SK-N-SH (cell line): ENCODE data around the gene COQ10B. TPM values are rescaled to one million over a fixed set of nuclear protein-coding genes. Genes with fewer than 3 reads are reported as not detected.

ENCODE experiments used
- CTCF ChIA-PET: fragments of 300-600, 350-600 bp; formaldehyde crosslinking; extraction: SDS; loops from one replicate; lab custom pipeline; 2021; lab: Yijun Ruan, JAX
- POLR2A ChIA-PET: fragments of 350-600 bp; sonication (Branson Sonifier 250); formaldehyde crosslinking; extraction: SDS; loops from one replicate; lab custom pipeline; 2020; ENCODE audit warnings: antibody characterized with exemption, inconsistent platforms; lab: Yijun Ruan, JAX
- DNase-seq: peaks from one replicate; pipeline ENCODE4 v3.0.0; 2012
- H2AFZ ChIP-seq: fragments of 200-600 bp; sonication (generic); 2 replicates; pipeline ENCODE4 v1.8.1; 2016; ENCODE audit warnings: antibody characterized with exemption, mild to moderate bottlenecking, low read depth
- H3F3A ChIP-seq: fragments of 200-600 bp; sonication (generic); replicated peaks from 2 replicates; pipeline ENCODE3; 2016; ENCODE audit warnings: antibody characterized with exemption, mild to moderate bottlenecking; ENCODE audit not compliant: insufficient read depth
- H3K27ac ChIP-seq, 2 experiments: fragments of 200-500 bp in 1 of 2; fragments of 200-600 bp in 1 of 2; sonication (Bioruptor generic) in 1 of 2; sonication (generic), shearing (Covaris generic) in 1 of 2; 2 replicates each; pipeline versions ENCODE4 v1.5.1 to v1.6.1; 2014 to 2016; ENCODE audit warnings: low read depth in 2 of 2, inconsistent platforms in 1 of 2, low read length in 1 of 2, mild to moderate bottlenecking in 1 of 2, mixed read lengths in 1 of 2
- H3K27me3 ChIP-seq: fragments of 200-600 bp; sonication (generic), shearing (Covaris generic); 2 replicates; pipeline ENCODE4 v1.6.1; 2016; ENCODE audit warnings: mixed run types; ENCODE audit not compliant: insufficient read depth
- H3K36me3 ChIP-seq, 2 experiments: fragments of 200-500 bp in 1 of 2; fragments of 200-600 bp in 1 of 2; sonication (Bioruptor generic) in 1 of 2; sonication (generic) in 1 of 2; replicated peaks in 1 of 2; 2 replicates each; pipeline versions ENCODE3 to v1.5.1; 2014 to 2016; ENCODE audit warnings: low read length in 1 of 2, mild to moderate bottlenecking in 1 of 2; ENCODE audit not compliant: insufficient read depth in 2 of 2, control insufficient read depth in 1 of 2
- H3K4me1 ChIP-seq, 2 experiments: fragments of 200-500 bp in 1 of 2; fragments of 200-600 bp in 1 of 2; sonication (Bioruptor generic) in 1 of 2; sonication (generic), shearing (Covaris generic) in 1 of 2; 2 replicates each; pipeline versions ENCODE4 v1.5.1 to v1.6.1; 2014 to 2016; ENCODE audit warnings: low read depth in 1 of 2, low read length in 1 of 2, mixed run types in 1 of 2; ENCODE audit not compliant: insufficient read depth in 2 of 2, control insufficient read depth in 1 of 2
- H3K4me2 ChIP-seq: fragments of 200-600 bp; sonication (generic), shearing (Covaris generic); 2 replicates; pipeline ENCODE4 v1.6.1; 2017; ENCODE audit warnings: mixed run types
- H3K4me3 ChIP-seq, 2 experiments: fragments of 200-500 bp in 1 of 2; fragments of 200-600 bp in 1 of 2; sonication (Bioruptor generic) in 1 of 2; sonication (generic), shearing (Covaris generic) in 1 of 2; 2 replicates each; pipeline versions ENCODE4 v1.5.1 to v1.8.1; 2014 to 2016; ENCODE audit warnings: low read depth in 2 of 2, inconsistent platforms in 1 of 2, low read length in 1 of 2, mild to moderate bottlenecking in 1 of 2, mixed read lengths in 1 of 2, moderate library complexity in 1 of 2
- H3K79me2 ChIP-seq: fragments of 200-600 bp; sonication (generic); 2 replicates; pipeline ENCODE4 v1.8.1; 2017; ENCODE audit warnings: mild to moderate bottlenecking; ENCODE audit not compliant: insufficient read depth
- H3K9ac ChIP-seq: fragments of 200-600 bp; sonication (generic); 2 replicates; pipeline ENCODE4 v1.6.1; 2017; ENCODE audit warnings: mixed run types
- H3K9me2 ChIP-seq: fragments of 200-600 bp; sonication (generic); 2 replicates; pipeline ENCODE4 v1.6.1; 2017; ENCODE audit warnings: mixed run types
- H3K9me3 ChIP-seq: fragments of 200-600 bp; sonication (generic); 2 replicates; pipeline ENCODE4 v1.6.1; 2017; ENCODE audit warnings: mixed run types, mild to moderate bottlenecking, moderate library complexity
- H4K20me1 ChIP-seq: fragments of 200-600 bp; sonication (generic); 2 replicates; pipeline ENCODE4 v1.6.1; 2017; ENCODE audit warnings: mild to moderate bottlenecking, mixed run types; ENCODE audit not compliant: insufficient read depth
- EP300 ChIP-seq, 2 experiments: IDR thresholded peaks; 2 replicates each; pipeline versions ENCODE4 v1.4.0 to v1.6.1; 2012; ENCODE audit warnings: borderline replicate concordance in 1 of 2, low read depth in 1 of 2, low read length in 1 of 2
- EZH2phosphoT487 ChIP-seq: fragments of 200-600 bp; sonication (generic); IDR thresholded peaks from 2 replicates; pipeline ENCODE4 v1.6.1; 2017; ENCODE audit warnings: low read depth, mixed run types, mild to moderate bottlenecking, antibody characterized with exemption, moderate library complexity, borderline replicate concordance
- FOXM1 ChIP-seq: IDR thresholded peaks from 2 replicates; pipeline ENCODE4 v1.4.0; 2012; ENCODE audit warnings: low read depth, mild to moderate bottlenecking
- GABPA ChIP-seq: IDR thresholded peaks from 2 replicates; pipeline ENCODE4 v1.4.0; 2012; ENCODE audit warnings: low read depth, mild to moderate bottlenecking
- MEF2A ChIP-seq: IDR thresholded peaks from 2 replicates; pipeline ENCODE4 v1.4.0; 2012; ENCODE audit warnings: low read depth, borderline replicate concordance
- NFIC ChIP-seq: IDR thresholded peaks from 2 replicates; pipeline ENCODE4 v1.4.0; 2012; ENCODE audit warnings: borderline replicate concordance
- POLR2AphosphoS5 ChIP-seq: IDR thresholded peaks from 2 replicates; pipeline ENCODE4 v1.6.1; 2012; ENCODE audit warnings: low read depth, low read length
- RAD21 ChIP-seq: IDR thresholded peaks from 2 replicates; pipeline ENCODE4 v1.6.1; 2012; ENCODE audit warnings: mild to moderate bottlenecking, low read length
- RCOR1 ChIP-seq: fragments of 150-350 bp; IDR thresholded peaks from 2 replicates; pipeline ENCODE4 v1.6.1; 2017; ENCODE audit warnings: antibody characterized with exemption, low read length
- RFX5 ChIP-seq: IDR thresholded peaks from 2 replicates; pipeline ENCODE4 v1.6.1; 2012; ENCODE audit warnings: mild to moderate bottlenecking, improper control_type of control experiment, low read length
- SMC3 ChIP-seq: IDR thresholded peaks from 2 replicates; pipeline ENCODE4 v1.6.1; 2012; ENCODE audit warnings: low read depth, low read length, improper control_type of control experiment
- TAF1 ChIP-seq: IDR thresholded peaks from 2 replicates; pipeline ENCODE4 v1.6.1; 2012; ENCODE audit warnings: low read depth, mild to moderate bottlenecking, low read length, moderate library complexity, borderline replicate concordance
- TCF12 ChIP-seq: IDR thresholded peaks from 2 replicates; pipeline ENCODE4 v1.4.0; 2012
- TEAD4 ChIP-seq: IDR thresholded peaks from 2 replicates; pipeline ENCODE4 v1.4.0; 2012; ENCODE audit warnings: mild to moderate bottlenecking, borderline replicate concordance; ENCODE audit not compliant: insufficient read depth
- YY1 ChIP-seq: IDR thresholded peaks from 2 replicates; pipeline ENCODE4 v1.4.0; 2012; ENCODE audit warnings: low read depth, mild to moderate bottlenecking
- polyA plus RNA-seq, 3 experiments: library from polyadenylated mRNA; depleted of rRNA; stranded (reverse); fragments of >200 nt; gene quantifications; 2 replicates each; pipeline ENCODE4 v1.2.3, GENCODE V29; 2012
- TF ChIP-seq, protein P1 (sequence below): fragments of 200-600 bp; sonication (generic); IDR thresholded peaks from 2 replicates; pipeline ENCODE4 v1.6.1; 2017; ENCODE audit warnings: antibody characterized with exemption, mild to moderate bottlenecking, moderate library complexity
- TF ChIP-seq, protein P2 (sequence below): IDR thresholded peaks from 2 replicates; pipeline ENCODE4 v1.4.0; 2012; ENCODE audit warnings: low read depth, borderline replicate concordance

COQ10B gene
- polyA plus RNA-seq, 1 of the 3 experiments (the other 2 are of a cell fraction), result 3.6 TPM

DNA sequence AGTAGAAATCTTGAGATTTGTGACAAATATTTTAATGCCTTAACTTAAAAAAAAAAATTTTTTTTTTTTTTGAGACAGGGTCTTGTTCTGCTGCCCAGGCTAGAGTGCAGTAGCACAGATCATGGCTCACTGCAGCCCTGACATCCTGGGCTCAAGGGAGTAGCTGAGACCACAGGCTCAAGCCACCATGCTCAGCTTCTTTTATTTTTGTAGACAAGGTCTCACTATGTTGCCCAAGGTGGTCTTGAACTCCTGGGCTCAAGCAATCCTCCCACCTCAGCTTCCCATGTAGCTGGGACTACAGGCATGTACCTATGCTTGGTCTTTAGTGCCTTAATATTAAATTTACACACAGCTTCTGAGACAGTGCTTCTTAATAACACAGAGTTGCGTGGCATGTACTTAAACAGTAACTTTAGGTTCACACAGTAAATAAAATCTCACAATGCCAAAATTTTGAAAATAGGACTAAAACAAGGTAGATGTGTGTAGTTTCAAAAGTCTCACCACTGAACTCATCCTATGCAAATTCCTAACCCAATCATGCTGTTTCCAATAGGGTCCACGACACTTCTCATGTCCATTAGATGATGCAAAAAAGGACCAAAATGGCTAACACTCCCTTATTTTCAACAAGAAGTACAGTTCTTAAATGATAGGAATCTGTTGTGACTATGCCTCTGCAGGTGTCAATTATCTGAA lies 42.2 kb downstream of the COQ10B start (continued):
- TF ChIP-seq, protein P1, sequence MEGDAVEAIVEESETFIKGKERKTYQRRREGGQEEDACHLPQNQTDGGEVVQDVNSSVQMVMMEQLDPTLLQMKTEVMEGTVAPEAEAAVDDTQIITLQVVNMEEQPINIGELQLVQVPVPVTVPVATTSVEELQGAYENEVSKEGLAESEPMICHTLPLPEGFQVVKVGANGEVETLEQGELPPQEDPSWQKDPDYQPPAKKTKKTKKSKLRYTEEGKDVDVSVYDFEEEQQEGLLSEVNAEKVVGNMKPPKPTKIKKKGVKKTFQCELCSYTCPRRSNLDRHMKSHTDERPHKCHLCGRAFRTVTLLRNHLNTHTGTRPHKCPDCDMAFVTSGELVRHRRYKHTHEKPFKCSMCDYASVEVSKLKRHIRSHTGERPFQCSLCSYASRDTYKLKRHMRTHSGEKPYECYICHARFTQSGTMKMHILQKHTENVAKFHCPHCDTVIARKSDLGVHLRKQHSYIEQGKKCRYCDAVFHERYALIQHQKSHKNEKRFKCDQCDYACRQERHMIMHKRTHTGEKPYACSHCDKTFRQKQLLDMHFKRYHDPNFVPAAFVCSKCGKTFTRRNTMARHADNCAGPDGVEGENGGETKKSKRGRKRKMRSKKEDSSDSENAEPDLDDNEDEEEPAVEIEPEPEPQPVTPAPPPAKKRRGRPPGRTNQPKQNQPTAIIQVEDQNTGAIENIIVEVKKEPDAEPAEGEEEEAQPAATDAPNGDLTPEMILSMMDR, result no peak
- no peak for TF ChIP-seq RFX5
- no peak for TF ChIP-seq RAD21
- TF ChIP-seq GABPA, result no peak
- no peak for TF ChIP-seq MEF2A
- no peak for TF ChIP-seq TCF12
- no peak for TF ChIP-seq EP300 (IDR thresholded peaks at IDR 0.05; ENCODE audit: borderline replicate concordance in 1 of 2, low read depth in 1 of 2, low read length in 1 of 2)
- no peak for TF ChIP-seq YY1

DNA sequence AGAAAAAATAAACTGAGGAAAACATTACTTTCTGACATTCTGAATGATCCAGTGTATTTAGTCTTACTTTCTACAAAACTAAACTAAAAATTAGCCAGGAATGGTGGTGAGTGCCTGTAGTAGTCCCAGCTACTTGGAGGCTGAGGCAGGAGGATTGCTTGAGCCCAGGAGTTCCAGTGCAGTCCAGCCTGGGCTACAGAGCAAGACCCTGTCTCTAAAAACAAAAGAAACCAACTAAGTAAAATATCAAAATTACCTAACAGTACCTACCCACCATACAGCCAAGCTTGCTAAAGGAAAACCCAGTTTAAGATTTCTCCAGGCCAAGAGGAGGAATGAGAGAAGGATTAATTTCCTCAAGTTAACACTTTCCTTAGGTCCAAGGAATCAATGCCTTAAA lies 43.3 kb downstream of the COQ10B start:
- Histone ChIP-seq H4K20me1 (peaks cover 35% of the 10 kb centered on the region), H3K27ac (no peak overlapping the region), H3K4me2 (peak overlapping the region; percentile 90), H3K79me2 (peaks cover 88% of the 10 kb centered on the region), H3K9me2 (no peaks in the 10 kb centered on the region), H3F3A (peaks cover 13% of the 10 kb centered on the region), H3K27me3 (no peaks in the 10 kb centered on the region), H3K4me1 (peaks cover 15 to 22% of the 10 kb centered on the region in 2 experiments), H3K9ac (no peak overlapping the region), H3K4me3 (no peak overlapping the region; a peak in 2 of 4 replicates), H3K9me3 (no peaks in the 10 kb centered on the region), H2AFZ (no peak overlapping the region), H3K36me3 (peaks cover 58 to 61% of the 10 kb centered on the region in 2 experiments)
- TF ChIP-seq, protein P2, sequence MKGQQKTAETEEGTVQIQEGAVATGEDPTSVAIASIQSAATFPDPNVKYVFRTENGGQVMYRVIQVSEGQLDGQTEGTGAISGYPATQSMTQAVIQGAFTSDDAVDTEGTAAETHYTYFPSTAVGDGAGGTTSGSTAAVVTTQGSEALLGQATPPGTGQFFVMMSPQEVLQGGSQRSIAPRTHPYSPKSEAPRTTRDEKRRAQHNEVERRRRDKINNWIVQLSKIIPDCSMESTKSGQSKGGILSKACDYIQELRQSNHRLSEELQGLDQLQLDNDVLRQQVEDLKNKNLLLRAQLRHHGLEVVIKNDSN, result no peak
- TF ChIP-seq POLR2AphosphoS5, result no peak
- no peak for TF ChIP-seq FOXM1
- TF ChIP-seq MEF2A, result no peak
- TF ChIP-seq TCF12, result no peak
- TF ChIP-seq NFIC, result no peak
- TF ChIP-seq RCOR1, result no peak
- TF ChIP-seq TAF1, result no peak
- TF ChIP-seq GABPA, result no peak
- no peak for TF ChIP-seq EZH2phosphoT487
- no peak for TF ChIP-seq TEAD4
- no peak for TF ChIP-seq SMC3
- DNase-seq, result no peak
- POLR2A ChIA-PET, result no interaction called here
- CTCF ChIA-PET, result no interaction called here
